Brain microvascular endothelial cell (primary cell): Measurements from ENCODE around the gene CUL4A.

ENCODE experiments used
- DNase-seq: peaks from one replicate; pipeline ENCODE4 v3.0.0-alpha.2; 2020
- H3K27ac ChIP-seq: fragments of 250-450 bp; sonication (Bioruptor Pico); 2 replicates; pipeline ENCODE4 v1.5.1; 2020; ENCODE audit warnings: mild to moderate bottlenecking, moderate library complexity
- H3K27me3 ChIP-seq: fragments of 250-450 bp; sonication (Bioruptor Pico); replicated peaks from 2 replicates; pipeline ENCODE4 v1.5.1; 2020; ENCODE audit warnings: mild to moderate bottlenecking
- H3K36me3 ChIP-seq: fragments of 250-450 bp; sonication (Bioruptor Pico); replicated peaks from 2 replicates; pipeline ENCODE4 v1.5.1; 2020; ENCODE audit warnings: mild to moderate bottlenecking
- H3K4me3 ChIP-seq: 2 replicates; pipeline ENCODE4 v1.5.1; 2011; ENCODE audit warnings: low read depth, mild to moderate bottlenecking, control low read depth, low read length, moderate library complexity
- in situ Hi-C: cut with HindIII; loops from 2 replicates; pipeline ENCODE4 v1.10.0; 2017; ENCODE audit warnings: low sequenced_read_pairs, low pct_ligation_motif_present
- TF ChIP-seq, protein P1 (sequence below): IDR thresholded peaks from 2 replicates; pipeline ENCODE4 v1.5.1; 2011; ENCODE audit warnings: low read depth, mild to moderate bottlenecking, moderate library complexity, low read length, control low read depth, inconsistent platforms; ENCODE audit errors: missing control alignments

The CUL4A gene

DNA sequence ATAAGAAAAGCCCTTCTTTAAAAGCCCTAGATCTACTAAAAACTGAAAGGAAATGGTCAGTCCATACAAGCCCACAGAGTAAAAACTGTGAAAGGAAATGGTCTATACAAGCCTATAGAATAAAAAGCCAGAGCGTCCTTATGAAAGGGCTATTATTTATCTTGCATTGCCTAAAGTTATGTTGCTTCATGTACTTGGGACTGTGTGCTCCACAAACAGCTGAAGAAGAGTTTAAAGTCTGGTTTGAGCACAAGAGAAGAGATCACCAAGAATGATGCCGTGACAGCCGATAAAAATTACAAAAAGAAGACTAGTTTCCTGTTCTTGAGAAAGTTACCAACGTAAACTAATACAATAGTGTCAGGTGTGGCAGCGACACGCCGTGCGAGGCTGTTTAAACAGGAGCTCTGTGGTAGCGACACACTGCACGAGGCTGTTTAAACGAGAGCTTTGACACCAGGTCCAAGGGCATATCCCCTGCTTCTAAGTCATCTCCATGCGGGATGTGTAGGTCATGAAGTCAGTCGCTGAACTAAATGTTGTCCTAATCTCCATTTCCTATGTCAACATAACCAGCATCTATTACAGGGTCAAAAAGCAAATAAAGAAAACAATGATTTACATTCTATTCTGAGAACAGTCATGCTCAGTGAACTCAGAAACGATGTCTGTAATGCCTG, 25.8 kb upstream of the CUL4A start:
- Histone ChIP-seq H3K27ac (peak overlapping the region; percentile 67), H3K36me3 (peaks cover 15% of the 10 kb centered on the region), H3K4me3 (no peak overlapping the region), H3K27me3 (no peaks in the 10 kb centered on the region)
- DNase-seq: peak; percentile 43
- in situ Hi-C loops: no loop called here
- TF ChIP-seq, protein P1, sequence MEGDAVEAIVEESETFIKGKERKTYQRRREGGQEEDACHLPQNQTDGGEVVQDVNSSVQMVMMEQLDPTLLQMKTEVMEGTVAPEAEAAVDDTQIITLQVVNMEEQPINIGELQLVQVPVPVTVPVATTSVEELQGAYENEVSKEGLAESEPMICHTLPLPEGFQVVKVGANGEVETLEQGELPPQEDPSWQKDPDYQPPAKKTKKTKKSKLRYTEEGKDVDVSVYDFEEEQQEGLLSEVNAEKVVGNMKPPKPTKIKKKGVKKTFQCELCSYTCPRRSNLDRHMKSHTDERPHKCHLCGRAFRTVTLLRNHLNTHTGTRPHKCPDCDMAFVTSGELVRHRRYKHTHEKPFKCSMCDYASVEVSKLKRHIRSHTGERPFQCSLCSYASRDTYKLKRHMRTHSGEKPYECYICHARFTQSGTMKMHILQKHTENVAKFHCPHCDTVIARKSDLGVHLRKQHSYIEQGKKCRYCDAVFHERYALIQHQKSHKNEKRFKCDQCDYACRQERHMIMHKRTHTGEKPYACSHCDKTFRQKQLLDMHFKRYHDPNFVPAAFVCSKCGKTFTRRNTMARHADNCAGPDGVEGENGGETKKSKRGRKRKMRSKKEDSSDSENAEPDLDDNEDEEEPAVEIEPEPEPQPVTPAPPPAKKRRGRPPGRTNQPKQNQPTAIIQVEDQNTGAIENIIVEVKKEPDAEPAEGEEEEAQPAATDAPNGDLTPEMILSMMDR: no peak

DNA sequence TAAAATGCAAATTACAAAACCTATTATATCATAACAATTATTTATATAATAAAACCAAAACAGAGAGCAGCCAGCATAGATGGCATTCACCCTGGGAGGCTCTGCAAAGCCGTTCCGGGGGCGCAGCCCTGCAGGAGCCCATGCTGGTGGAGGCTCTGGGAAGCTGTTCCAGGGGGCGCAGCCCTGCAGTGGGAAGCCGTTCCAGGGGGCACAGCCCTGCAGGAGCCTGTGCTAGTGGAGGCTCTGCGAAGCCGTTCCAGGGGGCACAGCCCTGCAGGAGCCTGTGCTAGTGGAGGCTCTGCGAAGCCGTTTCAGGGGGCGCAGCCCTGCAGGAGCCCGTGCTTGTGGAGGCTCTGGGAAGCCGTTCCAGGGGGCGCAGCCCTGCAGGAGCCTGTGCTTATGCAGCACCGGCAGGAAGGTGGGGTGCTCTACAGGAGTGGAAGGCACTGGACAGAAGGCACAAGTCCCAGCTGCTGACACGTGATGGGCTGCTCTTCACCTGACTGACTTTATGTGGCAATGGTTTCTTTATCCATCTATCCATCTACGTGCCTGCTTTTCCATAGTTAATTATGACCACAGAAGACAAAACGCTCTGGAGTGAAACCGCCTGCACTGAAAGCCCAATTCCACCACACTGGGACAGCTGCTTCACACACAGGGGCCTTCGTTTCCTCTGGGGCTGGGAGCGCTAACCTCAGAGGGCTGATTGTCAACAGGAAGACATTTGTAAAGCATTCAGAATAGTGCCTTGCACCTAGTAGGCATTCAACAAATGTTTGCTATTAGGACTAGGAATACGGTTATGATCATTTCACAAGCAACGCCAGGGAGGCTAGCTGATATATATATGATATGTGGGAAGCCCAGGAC, 24.6 kb upstream of the CUL4A start:
- Histone ChIP-seq H3K27ac (peak overlapping the region; percentile 67), H3K4me3 (no peak overlapping the region), H3K27me3 (no peaks in the 10 kb centered on the region), H3K36me3 (peaks cover 13% of the 10 kb centered on the region)
- in situ Hi-C loops: no loop called here
- TF ChIP-seq, protein P1: peak; percentile 3
- peak; percentile 7 for DNase-seq

DNA sequence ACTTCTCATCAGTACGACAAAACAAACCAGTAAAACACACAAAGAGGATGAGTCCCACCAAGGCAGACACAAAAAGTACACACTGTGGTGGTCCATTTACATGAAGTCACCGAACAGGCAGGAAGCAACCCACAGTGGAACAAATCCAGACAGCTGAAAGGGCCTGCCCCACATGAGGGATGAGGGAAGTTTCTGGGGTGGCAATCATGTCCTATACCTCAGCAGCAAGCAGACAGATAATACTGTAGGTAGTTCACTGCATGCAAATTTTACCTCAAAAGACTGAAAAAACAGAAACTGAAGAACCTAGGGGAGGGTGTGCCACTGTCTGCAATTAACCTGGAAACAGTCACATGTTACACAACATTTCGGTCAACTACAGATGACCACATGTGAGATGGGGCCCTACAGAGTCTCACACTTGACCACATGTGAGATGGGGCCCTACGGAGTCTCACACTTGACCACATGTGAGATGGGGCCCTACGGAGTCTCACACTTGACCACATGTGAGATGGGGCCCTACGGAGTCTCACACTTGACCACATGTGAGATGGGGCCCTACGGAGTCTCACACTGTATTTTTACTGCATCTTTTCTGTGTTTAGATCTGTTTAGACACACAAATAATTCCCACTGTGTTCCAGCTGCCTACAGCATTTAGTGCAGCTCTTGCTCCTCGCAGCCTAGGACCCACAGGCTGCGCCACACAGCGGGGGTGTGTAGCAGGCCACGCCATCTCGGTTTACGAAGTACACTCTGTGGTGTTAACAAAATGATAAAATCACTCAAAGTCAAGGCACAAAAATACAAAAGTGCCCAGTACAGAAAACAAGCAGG, 23.1 kb upstream of the CUL4A start:
- H3K4me3 ChIP-seq: no peak overlapping the region
- TF ChIP-seq, protein P1: no peak
- peaks cover 8% of the 10 kb centered on the region for H3K36me3 ChIP-seq
- in situ Hi-C loops: no loop called here
- no peaks in the 10 kb centered on the region for H3K27me3 ChIP-seq
- peak overlapping the region; percentile 95 for H3K27ac ChIP-seq
- DNase-seq: peak; percentile 31

DNA sequence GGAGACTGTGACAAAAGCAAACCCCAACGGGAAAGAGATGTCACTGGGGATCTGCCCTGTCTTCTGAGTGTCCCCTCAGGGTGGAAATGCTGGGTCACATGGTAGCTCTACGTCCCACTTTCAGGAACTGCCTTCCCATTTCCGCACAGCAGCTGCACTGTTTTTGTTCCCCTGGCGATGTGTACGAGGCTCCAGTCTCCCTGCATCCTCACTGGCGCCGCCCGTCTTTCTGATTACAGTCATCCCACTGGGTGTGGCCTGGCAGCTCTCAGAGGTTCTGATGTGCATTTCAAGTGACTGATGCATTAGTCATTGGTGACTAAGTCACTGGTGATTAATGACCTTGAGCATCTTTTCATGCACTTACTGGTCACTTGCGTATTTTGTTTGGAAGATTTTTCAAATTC, 22.1 kb upstream of the CUL4A start:
- no peaks in the 10 kb centered on the region for H3K27me3 ChIP-seq
- peak overlapping the region; percentile 95 for H3K27ac ChIP-seq
- peak overlapping the region; percentile 37 for H3K4me3 ChIP-seq
- DNase-seq: peak; percentile 100
- TF ChIP-seq, protein P1: no peak
- in situ Hi-C loops: no loop called here
- peaks cover 8% of the 10 kb centered on the region for H3K36me3 ChIP-seq

DNA sequence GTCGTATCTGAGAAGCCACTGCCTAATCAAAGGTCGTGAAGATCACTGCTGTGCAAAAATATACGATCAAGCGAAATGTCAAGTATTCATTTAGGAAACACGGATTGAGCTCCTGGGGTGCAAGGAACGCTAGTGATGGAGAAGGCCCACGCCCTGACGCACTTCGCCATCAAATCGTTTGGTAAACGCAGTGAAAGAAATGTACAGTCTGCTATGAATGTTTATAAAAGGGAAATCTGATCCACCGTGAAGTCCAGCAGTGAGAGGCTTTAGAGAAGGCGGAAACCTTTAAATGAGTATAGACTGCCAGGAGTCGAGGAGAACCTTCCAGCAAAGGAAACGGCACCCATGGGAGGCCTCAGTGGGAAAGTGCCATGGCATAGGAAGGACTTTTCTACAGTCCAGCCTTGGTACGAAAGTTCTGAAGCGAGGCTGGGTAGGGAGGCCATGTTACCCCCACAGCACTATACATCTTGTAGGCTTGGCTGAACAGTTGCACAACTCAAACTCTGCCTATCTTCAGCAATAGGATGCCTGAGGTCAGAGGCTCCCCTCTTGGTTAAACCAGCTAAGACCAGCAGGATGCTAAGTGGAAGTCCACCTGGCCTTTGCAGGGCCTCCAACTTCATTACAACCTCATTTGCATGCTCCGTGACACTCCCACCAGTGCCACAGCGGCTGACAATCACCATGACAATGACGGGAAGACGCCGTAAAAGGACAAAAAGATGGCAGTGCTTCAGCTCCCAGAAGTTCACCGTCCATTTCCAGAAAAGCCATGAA, 21.3 kb upstream of the CUL4A start:
- no peaks in the 10 kb centered on the region for H3K27me3 ChIP-seq
- no peak overlapping the region for H3K4me3 ChIP-seq
- peak overlapping the region; percentile 95 for H3K27ac ChIP-seq
- TF ChIP-seq, protein P1: no peak
- H3K36me3 ChIP-seq: peaks cover 11% of the 10 kb centered on the region
- in situ Hi-C loops: no loop called here
- DNase-seq: peak; percentile 84
